NCI-H1694 (cell line): ENCODE measurements around the gene KCNAB1.

ENCODE experiments used
- DNase-seq: peaks from one replicate; lab custom pipeline; 2025; lab: John Stamatoyannopoulos, UW

Gene KCNAB1

DNA sequence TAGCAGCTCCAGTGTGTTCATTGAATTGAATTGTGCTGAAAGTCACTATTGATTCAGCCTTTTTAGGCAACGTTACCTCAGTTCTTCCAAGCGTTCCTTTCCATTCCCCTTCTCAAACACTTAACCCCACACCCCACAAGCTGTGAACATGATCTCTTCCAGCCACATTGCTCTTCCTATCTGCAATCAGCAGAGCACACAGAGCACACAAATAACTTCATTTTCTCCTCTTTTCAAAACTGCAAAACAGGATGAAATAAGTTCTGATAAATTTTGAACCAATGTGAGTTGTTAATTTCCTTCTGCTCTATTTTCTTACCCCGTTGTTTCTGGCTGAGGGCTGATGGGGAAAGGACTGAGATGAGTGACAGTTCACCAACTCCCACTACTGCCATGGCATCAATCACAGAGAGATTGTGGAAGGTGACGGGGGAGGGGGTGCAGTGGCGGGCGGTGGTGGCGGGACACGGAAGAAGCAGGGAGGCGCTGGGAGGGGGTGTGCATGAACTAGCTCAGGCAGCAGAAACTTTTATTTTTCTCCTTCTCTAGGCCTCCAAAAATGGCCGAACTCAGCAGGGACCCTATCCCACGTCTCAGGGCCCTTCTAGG, 287.3 kb downstream of the KCNAB1 start:
- DNase-seq: no peak

DNA sequence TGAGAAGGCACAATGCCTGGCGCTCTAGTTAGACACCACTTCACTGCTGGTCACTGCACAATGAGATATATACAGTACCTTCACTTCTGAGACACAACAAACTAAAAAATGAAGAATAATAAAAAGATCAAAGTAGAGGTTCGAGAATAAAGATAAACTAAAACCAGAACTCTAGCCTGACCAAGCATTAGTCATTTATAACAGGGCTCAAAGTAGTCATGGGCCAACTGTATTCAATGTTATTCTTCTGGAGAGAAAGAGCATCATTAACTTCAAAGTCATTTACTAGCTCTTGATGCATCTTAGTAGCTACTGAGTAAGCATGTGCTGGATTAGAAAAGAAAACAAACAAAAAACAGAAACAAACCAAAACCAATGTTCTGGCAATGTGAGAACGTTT, 289.3 kb downstream of the KCNAB1 start:
- DNase-seq: no peak

GRCh38 chr3:156412600-156412999, 292.2 kb downstream of the KCNAB1 start:
- DNase-seq: no peak

GRCh38 chr3:156413293-156413892, 293.0 kb downstream of the KCNAB1 start:
- peak; percentile 95 for DNase-seq

- DNase-seq: peak; percentile 79
These were observed 296.6 kb downstream of the KCNAB1 start for GRCh38 chr3:156416846-156417558.

GRCh38 chr3:156417559-156418132, 297.3 kb downstream of the KCNAB1 start:
- DNase-seq: peak; percentile 35

GRCh38 chr3:156418428-156418827, 298.1 kb downstream of the KCNAB1 start:
- DNase-seq: no peak

DNA sequence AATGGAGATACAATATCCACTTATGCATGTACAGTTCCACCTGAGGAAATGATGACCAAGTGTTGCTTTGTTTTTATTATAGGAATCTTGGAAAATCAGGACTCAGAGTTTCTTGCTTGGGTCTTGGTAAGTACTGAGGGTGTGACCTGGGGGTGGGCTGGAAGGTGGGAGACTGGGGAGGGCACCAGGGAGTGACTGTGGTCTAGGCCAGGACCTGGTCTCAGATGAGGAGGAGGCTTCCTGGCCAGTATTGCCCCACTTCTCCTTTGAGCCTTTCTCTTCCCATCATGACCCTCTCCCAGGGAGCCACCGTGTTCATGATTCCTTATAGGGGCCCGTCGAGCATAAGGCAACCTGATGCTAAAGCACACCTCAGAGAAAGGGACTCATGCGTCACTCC, 301.2 kb downstream of the KCNAB1 start:
- DNase-seq: no peak

DNA sequence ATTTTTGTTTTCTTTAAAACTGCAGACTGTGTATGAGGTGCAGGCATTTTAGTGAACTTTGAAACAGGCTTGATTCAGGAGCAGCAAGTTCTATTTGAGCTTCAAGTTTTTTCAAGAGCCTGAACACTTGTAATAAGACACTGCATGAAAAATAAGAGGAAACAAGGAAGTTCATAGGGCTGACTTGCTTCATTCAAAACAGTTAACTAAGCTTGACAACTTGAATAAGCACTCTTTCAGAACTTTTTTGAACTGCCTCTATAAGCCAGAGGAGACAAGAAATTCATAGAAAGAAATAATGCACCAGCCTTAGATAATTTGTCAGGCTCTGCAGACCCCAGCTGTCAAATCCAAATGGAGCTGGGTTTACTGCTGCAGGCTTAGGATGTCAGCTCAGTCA, 304.4 kb downstream of the KCNAB1 start:
- DNase-seq: peak; percentile 29

GRCh38 chr3:156425651-156426050, 305.3 kb downstream of the KCNAB1 start:
- DNase-seq: peak; percentile 27

DNA sequence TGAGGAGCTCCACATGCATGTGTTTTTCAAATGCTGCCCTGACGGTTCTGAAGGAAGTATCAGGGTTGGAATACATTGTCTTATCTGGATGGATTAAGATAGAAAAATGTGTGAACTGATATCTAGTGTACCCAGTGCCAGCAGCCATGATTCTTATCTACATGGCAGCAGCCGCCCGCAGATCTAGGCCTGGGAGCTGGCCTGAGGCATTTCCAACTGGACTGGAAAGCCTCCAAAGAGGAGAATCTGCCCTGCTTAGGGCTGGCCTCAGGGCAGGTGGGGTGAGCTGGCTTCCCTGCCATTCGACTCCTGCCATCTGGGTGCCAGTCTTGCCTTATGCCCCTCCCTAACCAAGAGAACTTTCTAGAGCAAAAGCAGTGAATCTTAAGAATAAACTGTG, 308.7 kb downstream of the KCNAB1 start:
- no peak for DNase-seq

DNA sequence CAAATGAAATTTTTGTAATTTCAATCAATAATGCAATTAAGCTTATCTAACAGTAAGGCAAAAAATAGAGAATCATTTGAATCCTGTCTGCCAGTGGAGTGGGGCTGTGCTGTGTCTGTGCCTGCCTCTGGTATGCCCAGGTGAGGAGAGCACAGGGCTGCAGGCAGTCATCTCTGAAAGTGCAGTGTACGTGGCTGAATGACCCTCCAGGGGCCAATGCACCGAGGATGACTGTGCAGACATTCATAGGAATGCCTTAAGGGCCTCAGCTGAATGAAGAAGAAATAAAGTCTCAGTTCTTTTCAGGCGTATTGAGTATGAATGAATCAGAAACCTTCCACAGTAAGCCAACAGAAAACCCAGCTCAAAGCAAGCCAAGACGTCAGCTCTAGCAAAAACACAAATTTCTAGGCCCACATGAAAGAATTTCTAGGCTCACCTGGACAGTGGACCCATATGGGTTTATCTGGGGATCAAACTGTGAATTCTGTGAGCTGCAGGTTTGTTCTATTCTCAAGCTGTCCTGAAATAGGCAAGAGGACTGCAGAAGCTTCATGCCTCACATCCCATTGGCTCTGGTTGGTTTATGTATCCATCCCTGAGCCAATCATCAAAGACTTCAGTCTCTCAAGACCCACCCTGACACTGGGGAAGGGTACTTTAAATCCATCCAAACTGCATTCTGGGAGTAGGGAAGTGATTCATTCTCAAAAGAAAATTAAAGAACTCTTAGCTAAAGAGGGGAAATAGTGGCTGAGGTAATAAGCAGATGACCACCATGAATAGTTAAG, 311.2 kb downstream of the KCNAB1 start:
- no peak for DNase-seq

- no peak for DNase-seq
These were observed 312.2 kb downstream of the KCNAB1 start for GRCh38 chr3:156432563-156432962.

GRCh38 chr3:156433138-156433537, 312.8 kb downstream of the KCNAB1 start:
- no peak for DNase-seq

DNA sequence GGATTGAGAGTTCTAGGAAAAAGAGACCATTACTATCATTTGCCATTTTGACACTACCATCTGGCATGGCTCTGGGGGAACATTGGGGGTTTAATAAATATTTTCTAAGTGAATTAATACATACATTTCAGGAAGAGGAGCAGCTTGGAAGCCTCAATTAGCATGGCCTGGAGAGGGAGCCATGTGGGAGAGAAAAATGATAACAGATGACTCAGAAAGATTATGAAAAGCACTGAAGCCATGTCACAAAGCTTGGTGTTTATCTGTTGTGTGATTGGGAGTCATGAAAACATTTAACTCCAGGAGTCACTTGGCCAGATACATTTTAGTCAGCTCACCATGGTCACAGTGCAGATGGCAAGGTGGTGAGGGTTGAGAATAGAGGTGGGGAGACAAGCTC, 313.5 kb downstream of the KCNAB1 start:
- DNase-seq: peak; percentile 63

DNA sequence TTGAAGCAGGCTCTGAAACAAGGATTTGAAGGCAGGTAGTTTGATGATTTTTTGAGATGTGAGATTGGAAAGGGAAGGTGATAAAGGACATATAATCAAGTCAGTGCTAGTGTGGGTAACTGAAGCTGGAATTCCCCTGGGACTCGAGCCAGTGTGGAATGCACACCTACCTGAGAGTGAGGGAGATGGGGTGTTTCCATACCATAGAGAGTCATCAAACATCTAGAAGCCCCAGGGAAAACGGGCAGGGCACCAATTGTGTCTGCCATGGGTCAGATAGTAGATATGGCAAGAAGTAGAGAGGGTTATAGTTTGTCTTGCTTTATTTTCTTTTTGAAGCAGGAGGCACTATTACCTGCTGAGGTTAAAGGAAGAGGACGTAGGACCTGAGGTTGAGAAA, 314.5 kb downstream of the KCNAB1 start:
- no peak for DNase-seq

DNA sequence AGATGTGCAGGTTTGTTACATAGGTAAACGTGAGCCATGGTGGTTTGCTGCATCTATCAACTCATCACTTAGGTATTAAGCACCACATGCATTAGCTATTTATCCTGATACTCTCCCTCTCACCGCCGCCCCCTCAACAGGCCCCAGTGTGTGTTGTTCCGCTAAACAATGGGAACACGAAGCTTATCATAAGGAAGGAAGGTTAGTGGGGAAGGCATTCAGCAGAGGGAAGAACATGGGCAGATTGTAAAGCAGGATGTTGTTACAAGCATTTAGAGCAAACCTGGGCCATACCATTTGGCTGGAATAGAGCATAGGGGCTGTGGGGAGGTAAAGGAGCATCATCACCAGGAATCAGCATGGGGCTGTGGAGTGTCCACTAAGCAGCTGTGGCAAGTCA, 322.7 kb downstream of the KCNAB1 start:
- DNase-seq: no peak

GRCh38 chr3:156445117-156446090, 325.0 kb downstream of the KCNAB1 start:
- no peak for DNase-seq

DNA sequence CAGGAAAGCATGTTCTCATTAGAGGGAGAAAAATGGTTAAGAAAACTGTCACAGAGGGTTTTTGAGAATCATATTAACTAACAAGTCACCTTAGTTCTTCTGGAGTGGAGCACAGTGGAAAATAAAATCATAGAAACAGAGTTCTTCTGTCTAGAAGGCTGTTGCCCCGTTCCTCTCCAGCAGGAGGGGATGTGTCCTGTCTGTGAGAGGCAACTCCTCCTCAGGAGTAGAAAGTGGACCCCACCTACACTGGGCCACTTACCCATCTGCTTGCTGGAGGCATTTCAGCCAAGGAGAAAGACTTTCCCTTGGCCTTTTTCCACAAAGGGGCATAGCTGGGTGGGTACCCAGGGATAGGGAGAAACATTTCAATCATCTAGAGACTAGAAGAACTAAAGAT, 327.9 kb downstream of the KCNAB1 start:
- no peak for DNase-seq

GRCh38 chr3:156449710-156450574, 329.6 kb downstream of the KCNAB1 start:
- peak; percentile 32 for DNase-seq
